Myocyte (in vitro differentiated cells): Measurements from ENCODE around the gene HSDL2. TPM values are rescaled to one million over a fixed set of nuclear protein-coding genes. Genes with fewer than 3 reads are reported as not detected.
"Not testable (repeated sequence)": the region's sequence is repeated elsewhere in the genome, so short reads cannot be mapped to it uniquely, and the experiment has no call there.

Experiments used
- DNase-seq: peaks from one replicate; pipeline ENCODE4 v3.0.0-alpha.2; 2012; ENCODE audit warnings: low read depth
- total RNA-seq: library from RNA; depleted of rRNA; stranded (reverse); fragments of >200 nt; gene quantifications from 2 replicates; pipeline ENCODE4 v1.2.3, GENCODE V29; 2014

HSDL2 gene
- total RNA-seq, 1 donor from 2014 or later: 58.5 TPM

DNA sequence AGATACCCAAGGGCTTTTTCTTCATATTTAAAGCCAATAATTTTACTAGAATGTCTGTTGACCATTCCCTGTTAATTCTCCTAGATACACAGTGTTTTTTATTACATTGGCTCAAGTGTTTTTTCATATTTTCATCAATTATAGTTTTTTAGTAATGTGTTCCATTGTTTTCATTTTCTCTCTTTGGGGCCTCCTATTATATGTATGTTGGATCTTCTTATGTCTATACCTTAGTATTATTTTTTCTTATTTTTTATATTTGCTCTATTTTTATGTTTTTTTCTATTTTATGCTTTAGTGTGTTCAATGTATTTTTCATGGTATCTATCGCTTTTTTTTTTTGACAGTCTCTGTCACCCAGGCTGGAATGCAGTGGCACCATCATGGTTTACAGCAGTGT lies 114.2 kb downstream of the HSDL2 start:
- DNase-seq: no peak

DNA sequence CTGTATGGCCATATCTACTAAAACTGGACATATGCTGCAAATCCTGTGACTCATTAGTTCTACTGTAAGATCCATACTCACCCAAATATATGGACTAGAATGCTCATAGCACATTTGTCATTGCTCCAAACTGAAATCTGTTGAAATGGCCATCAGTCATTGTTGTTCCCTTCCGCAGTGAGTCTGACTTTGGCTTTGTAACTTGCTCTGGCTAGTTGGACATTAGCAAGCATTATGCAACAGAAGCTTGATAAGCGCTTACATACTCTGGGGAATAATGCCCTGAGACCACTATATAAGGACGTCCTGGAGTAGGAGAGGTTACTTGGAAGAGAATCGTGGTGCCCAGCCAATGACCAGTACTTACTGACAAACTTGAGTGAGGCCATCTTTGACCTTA lies 115.7 kb downstream of the HSDL2 start:
- no peak for DNase-seq

DNA sequence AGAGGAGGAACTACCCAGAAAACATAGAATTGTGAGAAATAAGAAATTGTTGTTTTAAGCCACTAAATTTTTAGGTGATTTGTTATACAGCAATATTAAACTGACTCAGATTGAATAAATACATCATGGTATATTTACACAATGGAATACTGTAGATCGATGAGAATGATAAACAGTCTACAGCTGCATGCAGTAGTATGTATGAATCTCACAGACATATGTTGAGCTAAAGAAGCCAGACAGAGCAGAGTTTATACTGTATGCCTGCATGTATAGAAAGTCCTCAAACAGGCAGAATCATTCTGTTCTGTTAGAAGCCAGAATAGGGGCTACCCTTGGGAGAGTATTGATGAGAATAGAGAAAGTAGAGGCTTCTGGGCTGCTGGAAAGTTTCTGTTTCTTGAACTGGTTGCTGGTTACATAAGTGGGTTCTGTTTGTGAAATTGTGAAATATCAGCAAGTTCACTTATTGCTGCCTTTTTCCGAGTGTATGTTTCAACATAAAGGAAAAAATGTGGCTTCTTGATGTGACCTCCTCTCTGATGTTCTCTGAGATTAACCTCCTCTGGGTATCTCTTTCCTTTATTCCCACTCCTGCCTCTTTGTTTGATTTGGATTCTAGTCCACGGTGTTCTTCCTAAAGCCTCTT lies 116.3 kb downstream of the HSDL2 start:
- no peak for DNase-seq

GRCh38 chr9:112500842-112501241 lies 120.9 kb downstream of the HSDL2 start:
- no peak for DNase-seq

GRCh38 chr9:112501287-112501686 lies 121.4 kb downstream of the HSDL2 start:
- no peak for DNase-seq

DNA sequence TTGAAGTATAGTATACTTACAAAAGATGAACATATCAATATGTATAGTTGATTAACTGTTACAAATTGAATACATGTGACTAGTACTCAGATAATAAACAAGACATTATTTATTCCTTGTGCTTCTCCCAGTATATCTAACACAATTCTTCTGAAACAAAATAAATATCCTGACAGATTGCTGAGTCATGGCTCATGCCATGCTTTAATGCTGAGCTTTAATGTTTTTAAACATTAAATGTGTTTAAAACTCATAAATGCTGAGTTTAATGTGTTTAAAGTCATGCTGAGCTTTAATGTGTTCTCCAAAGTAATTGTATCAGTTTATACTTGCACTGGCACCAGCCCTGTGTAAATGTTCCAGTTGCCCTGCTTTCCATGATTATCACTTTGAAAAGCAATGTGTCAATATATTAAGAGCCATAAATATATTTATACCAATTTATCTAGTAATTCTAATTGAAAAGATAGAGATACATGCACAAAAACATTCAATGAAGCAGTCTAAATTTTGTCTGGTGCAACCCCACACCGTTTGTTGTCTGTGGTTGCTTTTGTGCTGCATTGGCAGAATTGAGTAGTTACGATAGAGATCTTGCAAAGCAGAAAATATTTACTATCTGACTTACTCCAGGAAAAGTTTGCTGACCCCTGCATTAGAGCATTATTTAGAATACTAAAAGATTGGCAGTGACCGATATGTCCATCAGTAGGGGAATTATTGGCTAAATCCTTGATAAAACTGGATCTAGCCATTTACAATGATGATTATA lies 122.5 kb downstream of the HSDL2 start:
- DNase-seq: no peak

- peak; percentile 8 for DNase-seq
These were observed 123.3 kb downstream of the HSDL2 start for GRCh38 chr9:112503170-112503569.

DNA sequence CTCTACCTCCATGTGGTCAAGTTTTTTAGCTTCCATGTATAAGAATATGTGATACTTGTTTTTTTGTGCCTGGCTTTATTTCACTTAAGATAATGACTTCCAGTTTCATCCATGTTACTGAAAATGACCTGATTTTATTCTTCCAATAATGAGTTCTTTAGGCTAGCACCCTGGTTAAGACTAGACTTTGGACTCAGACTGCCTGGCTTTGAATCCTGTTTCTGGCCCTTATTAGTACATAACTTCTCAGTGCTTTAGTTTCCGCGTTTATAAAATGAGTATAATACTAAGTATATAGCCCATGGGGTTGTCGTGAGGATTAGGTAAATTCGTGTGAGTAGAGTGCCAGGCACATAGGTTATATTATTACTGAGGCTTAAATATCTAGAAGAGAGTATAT lies 125.2 kb downstream of the HSDL2 start:
- no peak for DNase-seq

- DNase-seq: no peak
These were observed 125.7 kb downstream of the HSDL2 start for GRCh38 chr9:112505607-112506006.

- DNase-seq: no peak
These were observed 126.7 kb downstream of the HSDL2 start for GRCh38 chr9:112506571-112506970.

- no peak for DNase-seq
These were observed 127.2 kb downstream of the HSDL2 start for GRCh38 chr9:112507001-112507680.

GRCh38 chr9:112508377-112508776 lies 128.5 kb downstream of the HSDL2 start:
- DNase-seq: no peak

DNA sequence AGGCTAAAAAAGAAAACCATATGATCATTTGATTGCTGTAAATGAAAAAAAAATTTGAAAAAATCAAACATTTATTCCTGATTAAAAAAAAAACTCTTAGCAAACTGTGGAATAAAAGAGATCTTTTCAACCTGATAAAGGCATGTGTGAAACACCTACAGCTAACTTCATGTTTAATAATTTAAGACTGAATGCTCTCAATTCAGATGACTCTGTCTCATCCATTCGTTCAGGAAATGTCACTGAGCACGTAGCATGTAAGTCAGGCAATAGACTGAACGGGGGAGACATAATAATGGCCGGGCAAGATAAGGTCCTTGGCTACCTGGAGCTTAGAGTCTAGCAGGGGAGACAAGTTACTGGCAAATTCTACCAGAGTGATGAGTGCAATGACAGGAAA lies 132.5 kb downstream of the HSDL2 start:
- not testable (repeated sequence) for DNase-seq

- DNase-seq: no peak
These were observed 136.9 kb downstream of the HSDL2 start for GRCh38 chr9:112516769-112517168.

DNA sequence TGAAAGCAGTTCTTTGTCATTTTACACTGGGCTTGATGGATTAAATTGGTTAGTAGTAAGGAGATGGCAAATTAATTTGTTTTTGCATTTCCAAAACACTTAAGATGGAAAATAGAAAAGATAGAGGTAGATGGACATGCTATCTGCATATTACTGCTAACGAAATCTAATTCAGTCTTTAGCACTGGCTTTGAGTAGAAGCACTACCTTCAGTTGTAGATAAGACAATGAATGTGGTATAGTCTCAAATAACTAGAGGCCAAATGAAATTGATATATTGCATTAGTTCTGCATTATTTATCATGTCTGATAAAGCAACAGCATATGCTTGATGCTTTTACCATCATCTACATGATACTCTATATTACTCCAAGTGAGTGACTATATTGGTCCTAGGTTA lies 140.2 kb downstream of the HSDL2 start:
- no peak for DNase-seq

- peak; percentile 24 for DNase-seq
These were observed 140.7 kb downstream of the HSDL2 start for GRCh38 chr9:112520656-112521055.

Other genes starting within 250 kb of the HSDL2 start
- gene SUSD1, start 204.8 kb upstream of the HSDL2 start, total RNA-seq: 3.3 and 7.1 TPM in 2 replicates
- gene PTBP3, start 46.5 kb upstream of the HSDL2 start, total RNA-seq: 38.0 and 46.7 TPM in 2 replicates
- 1.4 and 1.8 TPM in 2 replicates for gene KIAA1958, start 106.7 kb downstream of the HSDL2 start, total RNA-seq